WTC11 (cell line): ENCODE measurements around the gene RPEL1.

ENCODE experiments used
- GRHL2 ChIP-seq: fragments of 250-450 bp; sonication (Bioruptor Pico); IDR thresholded peaks from 2 replicates; pipeline ENCODE4 v1.8.0; 2022; ENCODE audit warnings: mild to moderate bottlenecking, moderate library complexity; ENCODE audit not compliant: insufficient replicate concordance, severe bottlenecking
- STAT6 ChIP-seq: sonication (generic); formaldehyde crosslinking; conservative IDR thresholded peaks from 2 replicates; pipeline ENCODE4 v1.8.1; 2023; ENCODE audit warnings: mild to moderate bottlenecking, low read depth, missing genetic modification reagents, moderate library complexity
- ZNF138 ChIP-seq: sonication (generic); formaldehyde crosslinking; conservative IDR thresholded peaks from 2 replicates; pipeline ENCODE4 v1.8.1; 2022; ENCODE audit warnings: mild to moderate bottlenecking, moderate library complexity, missing genetic modification reagents
- TF ChIP-seq, protein P1 (sequence below): fragments of 200-600 bp; IDR thresholded peaks from 2 replicates; pipeline ENCODE4 v1.8.0; 2022; ENCODE audit warnings: antibody characterized with exemption
- TF ChIP-seq, protein P2 (sequence below): sonication (generic); formaldehyde crosslinking; IDR thresholded peaks from 2 replicates; pipeline ENCODE4 v1.8.1; 2023; ENCODE audit warnings: mild to moderate bottlenecking, missing genetic modification reagents, borderline replicate concordance

- TF ChIP-seq, protein P1, sequence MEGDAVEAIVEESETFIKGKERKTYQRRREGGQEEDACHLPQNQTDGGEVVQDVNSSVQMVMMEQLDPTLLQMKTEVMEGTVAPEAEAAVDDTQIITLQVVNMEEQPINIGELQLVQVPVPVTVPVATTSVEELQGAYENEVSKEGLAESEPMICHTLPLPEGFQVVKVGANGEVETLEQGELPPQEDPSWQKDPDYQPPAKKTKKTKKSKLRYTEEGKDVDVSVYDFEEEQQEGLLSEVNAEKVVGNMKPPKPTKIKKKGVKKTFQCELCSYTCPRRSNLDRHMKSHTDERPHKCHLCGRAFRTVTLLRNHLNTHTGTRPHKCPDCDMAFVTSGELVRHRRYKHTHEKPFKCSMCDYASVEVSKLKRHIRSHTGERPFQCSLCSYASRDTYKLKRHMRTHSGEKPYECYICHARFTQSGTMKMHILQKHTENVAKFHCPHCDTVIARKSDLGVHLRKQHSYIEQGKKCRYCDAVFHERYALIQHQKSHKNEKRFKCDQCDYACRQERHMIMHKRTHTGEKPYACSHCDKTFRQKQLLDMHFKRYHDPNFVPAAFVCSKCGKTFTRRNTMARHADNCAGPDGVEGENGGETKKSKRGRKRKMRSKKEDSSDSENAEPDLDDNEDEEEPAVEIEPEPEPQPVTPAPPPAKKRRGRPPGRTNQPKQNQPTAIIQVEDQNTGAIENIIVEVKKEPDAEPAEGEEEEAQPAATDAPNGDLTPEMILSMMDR: no peak
- TF ChIP-seq STAT6 (CRISPR knock-in tag) (no peak), ZNF138 (CRISPR knock-in tag) (no peak), GRHL2 (no peak)
- TF ChIP-seq, protein P2, sequence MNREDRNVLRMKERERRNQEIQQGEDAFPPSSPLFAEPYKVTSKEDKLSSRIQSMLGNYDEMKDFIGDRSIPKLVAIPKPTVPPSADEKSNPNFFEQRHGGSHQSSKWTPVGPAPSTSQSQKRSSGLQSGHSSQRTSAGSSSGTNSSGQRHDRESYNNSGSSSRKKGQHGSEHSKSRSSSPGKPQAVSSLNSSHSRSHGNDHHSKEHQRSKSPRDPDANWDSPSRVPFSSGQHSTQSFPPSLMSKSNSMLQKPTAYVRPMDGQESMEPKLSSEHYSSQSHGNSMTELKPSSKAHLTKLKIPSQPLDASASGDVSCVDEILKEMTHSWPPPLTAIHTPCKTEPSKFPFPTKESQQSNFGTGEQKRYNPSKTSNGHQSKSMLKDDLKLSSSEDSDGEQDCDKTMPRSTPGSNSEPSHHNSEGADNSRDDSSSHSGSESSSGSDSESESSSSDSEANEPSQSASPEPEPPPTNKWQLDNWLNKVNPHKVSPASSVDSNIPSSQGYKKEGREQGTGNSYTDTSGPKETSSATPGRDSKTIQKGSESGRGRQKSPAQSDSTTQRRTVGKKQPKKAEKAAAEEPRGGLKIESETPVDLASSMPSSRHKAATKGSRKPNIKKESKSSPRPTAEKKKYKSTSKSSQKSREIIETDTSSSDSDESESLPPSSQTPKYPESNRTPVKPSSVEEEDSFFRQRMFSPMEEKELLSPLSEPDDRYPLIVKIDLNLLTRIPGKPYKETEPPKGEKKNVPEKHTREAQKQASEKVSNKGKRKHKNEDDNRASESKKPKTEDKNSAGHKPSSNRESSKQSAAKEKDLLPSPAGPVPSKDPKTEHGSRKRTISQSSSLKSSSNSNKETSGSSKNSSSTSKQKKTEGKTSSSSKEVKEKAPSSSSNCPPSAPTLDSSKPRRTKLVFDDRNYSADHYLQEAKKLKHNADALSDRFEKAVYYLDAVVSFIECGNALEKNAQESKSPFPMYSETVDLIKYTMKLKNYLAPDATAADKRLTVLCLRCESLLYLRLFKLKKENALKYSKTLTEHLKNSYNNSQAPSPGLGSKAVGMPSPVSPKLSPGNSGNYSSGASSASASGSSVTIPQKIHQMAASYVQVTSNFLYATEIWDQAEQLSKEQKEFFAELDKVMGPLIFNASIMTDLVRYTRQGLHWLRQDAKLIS: no peak
These were observed 13.5 kb upstream of the RPEL1 start for GRCh38 chr10:103232131-103232673.
